Head of caudate nucleus (tissue), 42 donors: ENCODE data around the gene PPP1R3E.
"Not testable (repeated sequence)": the region's sequence is repeated elsewhere in the genome, so short reads cannot be mapped to it uniquely, and the experiment has no call there.

Experiments
- DNase-seq, 42 donors: peaks; one replicate each; pipeline versions ENCODE4 v3.0.0 to v3.0.0-alpha.2; 2020 to 2021; ENCODE audit warnings: mixed read lengths in 7 of 42
- intact Hi-C: fragments of 100-400 bp; cut with DNase I; formaldehyde crosslinking; loops from one replicate; pipeline ENCODE4 v1.15.0; 2022

The PPP1R3E gene

DNA sequence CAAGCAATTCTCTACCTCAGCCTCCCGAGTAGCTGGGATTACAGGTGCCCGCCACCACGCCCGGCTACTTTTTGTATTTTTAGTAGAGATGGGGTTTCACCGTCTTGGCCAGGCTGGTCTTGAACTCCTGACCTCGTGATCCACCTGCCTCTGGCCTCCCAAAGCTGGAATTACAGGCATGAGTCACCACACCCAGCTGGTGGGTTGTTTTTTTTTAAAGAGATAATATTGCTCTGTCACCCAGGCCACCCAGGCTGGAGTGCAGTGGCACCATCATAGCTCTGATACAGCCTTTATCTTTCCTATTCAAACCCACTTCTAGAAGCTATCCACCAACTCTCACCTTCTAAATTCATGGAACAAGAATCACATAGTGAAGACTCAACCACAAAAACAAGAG lies 24.7 kb downstream of the PPP1R3E start:
- DNase-seq, intact Hi-C loops: not testable (repeated sequence)

DNA sequence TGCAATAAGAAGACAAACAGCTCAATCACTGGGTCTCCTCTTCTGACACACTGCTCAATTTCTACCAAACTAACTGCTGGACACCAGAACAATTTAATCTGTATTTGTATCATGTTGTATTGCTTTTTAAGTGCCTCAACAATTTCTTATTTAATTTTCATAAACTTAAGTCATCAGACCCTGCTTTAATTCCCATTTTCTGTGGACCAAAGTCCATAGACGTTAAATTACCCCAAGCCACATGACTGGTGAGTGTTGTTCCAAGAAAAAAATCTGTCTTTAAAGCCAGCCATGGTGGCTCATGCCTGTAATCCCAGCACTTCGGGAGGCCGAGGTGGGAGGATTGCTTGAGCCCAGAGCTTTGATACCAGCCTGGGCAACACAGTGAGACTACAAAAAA lies 25.5 kb downstream of the PPP1R3E start:
- DNase-seq: no peak
- intact Hi-C loops: no loop called here

DNA sequence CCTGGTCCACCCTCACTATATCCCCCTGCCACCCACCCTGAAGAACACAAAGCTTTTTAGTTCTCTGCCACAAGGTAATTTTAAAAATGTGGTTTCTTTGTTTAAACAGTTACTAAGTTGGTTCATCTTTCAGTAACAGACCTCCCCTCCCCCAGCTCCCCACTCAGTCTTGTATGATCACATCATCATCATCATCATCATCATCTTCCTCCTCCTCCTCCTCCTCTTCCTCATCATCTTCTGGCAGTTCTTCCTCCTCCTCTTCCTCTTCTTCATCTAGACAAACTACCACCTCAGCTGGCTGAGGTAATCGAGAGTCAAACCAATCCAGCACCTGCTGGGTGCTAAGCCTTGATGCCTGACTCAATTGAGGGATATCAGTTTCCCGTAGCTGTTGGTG lies 27.2 kb downstream of the PPP1R3E start:
- no peak for DNase-seq
- intact Hi-C loops: no loop called here

DNA sequence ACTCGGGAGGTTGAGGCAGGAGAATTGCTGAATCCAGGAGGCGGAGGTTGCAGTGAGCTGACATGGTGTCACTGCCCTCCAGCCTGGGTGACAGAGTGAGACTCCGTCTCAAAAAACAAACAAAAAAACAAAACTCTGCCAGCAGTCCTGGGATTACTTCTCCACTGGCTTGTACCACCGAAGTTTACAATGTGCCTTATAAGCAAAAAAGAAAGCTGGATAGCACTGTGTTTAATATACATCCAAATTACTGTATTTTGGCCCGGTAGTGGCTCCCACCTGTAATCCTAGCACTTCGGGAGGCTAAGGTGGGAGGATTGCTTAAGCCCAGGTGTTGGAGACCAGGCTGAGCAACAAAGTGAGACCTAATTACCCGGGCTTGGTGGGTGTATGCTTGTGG lies 33.5 kb downstream of the PPP1R3E start:
- intact Hi-C loops: no loop called here
- no peak for DNase-seq

DNA sequence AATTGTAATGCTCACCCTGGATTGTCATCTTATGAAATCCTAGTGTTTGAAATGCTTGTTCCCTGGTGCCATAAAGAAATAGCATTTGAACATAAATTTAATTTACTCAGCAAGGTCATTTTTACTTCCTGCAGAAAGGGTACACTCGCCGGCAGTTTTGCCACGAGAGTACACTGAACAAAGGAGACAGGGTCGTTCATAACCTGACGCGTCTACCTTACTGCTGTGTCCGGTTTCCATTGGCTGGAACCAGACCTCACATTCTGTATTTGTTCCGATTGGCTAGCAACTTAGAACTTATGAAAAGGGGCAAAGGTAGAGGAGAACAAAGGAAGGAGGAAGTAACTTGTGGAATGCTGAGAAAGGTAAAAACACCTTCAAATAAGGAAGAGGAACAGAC lies 41.8 kb downstream of the PPP1R3E start:
- DNase-seq, intact Hi-C loops: not testable (repeated sequence)

DNA sequence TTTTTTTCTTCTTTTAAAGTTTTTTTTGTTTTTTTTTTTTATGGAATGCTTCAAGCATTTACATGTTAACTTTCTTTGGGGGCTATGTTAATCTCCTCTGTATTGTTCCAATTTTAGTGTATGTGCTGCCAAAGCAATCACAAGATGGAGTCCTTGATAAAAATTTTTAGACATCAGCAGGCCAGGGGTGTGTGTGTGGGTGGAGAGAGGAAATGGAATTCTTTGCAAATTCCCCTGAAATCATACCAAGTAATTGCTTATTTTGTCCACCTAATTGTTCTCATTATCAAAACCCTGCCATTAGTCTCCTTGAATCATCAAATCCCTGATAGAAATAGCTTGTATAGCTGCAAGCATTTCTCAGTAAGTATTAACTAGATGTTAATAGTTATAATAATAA lies 43.2 kb downstream of the PPP1R3E start:
- DNase-seq: no peak

DNA sequence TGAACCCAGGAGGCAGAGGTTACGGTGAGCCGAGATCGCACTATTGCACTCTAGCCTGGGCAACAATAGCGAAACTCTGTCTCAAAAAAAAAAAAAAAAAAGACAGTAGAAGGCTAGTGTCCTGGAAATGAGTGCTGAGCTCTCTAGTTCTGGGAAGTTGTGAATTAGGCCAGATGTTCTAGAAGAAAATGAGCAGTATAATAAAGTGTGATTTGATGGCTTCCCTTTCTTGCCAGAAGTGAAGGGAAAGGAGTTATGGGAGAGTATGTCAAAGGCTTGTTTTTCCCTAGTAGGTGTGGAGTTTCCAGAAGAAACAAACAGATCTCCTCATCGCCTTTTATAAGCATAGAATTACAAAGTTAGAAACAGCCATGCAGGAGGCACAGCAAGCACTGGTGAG lies 44.4 kb downstream of the PPP1R3E start:
- intact Hi-C loops: no loop called here

More for the DNA sequence above, 43.2 kb downstream of the PPP1R3E start:
- intact Hi-C loops: no loop called here

DNA sequence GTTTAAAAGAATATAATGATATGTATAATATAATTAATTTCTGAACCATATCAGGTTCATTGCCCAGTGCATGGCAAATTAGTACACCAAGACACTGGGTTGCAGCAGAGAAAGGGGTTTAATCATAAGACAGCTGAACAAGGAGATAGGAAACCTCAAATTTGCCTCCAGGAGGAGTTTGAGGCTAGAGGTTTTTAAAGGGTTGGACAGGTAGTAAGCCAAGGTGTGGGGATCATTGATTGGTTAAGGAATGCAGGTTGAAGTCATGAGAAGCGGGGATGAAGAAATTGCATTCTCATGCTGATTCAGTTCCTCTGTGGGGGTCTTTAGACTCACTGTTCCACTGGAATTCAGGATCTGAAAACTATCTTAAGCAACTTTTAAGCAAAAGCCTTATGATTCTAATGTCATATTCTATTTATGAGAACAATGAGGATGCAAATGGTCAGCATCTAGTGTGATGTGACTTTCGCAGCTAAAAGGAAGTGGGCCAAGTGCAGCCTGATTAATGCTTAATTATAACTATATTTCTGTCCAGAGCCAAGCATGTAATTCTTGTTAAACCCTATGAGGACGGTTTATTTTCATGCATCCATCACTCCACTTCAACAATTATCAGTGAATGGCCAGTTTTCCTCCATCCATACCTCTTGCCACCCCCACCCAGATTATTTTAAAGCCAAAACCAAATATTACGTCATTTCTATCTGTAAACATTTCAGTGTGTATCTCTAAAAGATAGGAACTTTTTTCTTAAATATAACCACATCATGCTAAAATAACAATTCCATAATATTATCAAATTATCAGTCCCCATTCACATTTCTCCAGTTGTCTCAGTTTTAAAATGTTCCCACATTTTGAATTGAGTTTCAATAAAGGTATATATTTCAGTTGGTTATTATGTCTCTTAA lies 50.0 kb downstream of the PPP1R3E start:
- intact Hi-C loops: no loop called here
- no peak for DNase-seq

More for the DNA sequence above, 44.4 kb downstream of the PPP1R3E start:
- DNase-seq: no peak

DNA sequence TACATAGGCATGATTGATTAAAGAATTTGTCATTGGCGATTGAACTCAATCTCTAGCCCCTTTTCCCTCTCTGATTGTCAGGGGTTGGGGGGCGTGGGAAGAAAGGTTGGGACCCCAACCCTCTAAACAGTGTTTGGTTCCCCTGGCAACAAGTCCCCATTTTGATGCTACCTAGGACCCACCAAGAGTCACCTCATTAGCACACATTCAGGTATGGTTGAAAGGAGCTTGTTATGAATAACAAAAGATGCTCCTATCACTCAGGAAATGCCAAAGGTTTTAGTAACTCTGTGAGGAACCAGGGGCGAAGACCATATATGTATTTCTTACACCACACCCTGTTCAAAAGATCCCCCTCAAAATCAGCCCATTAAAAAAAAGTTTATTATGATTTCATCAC lies 50.7 kb downstream of the PPP1R3E start:
- intact Hi-C loops: no loop called here
- DNase-seq: no peak

DNA sequence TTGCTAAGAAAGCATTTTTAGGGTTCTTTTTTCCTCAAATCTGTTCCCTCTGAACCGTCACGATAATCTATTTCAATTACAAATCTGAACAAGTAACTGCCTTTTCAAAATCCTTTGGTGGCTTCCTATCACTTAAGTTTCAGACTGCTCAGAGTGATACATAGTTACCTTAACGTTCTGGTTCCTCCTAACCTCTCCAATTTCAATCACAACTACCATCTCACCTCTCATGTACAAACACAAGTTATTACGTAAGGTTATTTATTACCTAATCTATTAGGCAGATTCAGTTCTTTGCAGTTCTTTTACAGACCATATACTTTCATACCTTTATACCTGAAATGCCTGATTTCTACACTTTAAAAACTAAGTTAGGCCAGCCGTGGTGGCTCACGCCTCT lies 52.8 kb downstream of the PPP1R3E start:
- DNase-seq: no peak
- intact Hi-C loops: no loop called here

DNA sequence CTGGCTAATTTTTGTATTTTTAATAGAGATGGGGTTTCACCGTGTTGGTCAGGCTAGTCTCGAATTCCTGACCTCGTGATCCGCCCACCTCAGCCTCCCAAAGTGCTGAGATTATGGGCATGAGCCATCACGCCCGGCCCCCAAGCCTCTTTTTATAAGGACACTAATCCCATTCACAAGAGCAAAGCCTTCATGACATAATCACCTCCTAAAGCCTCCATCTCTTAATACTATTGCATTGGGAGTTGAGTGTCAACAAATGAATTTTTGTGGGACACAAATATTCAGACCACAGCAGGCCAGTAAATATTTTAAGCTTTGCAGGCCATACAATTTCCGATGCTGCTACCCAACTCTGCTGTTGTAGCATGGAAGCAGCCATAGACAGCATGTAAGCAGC lies 54.1 kb downstream of the PPP1R3E start:
- intact Hi-C loops: no loop called here

More for the DNA sequence above, 54.1 kb downstream of the PPP1R3E start:
- no peak for DNase-seq
